HL-60 (cell line): Measurements from ENCODE around the gene S100B.

Source experiments
- GABPA ChIP-seq: IDR thresholded peaks from 2 replicates; pipeline ENCODE4 v1.6.1; 2012; ENCODE audit warnings: low read depth
- POLR2AphosphoS5 ChIP-seq: IDR thresholded peaks from 2 replicates; pipeline ENCODE4 v1.6.1; 2012; ENCODE audit warnings: low read depth
- TF ChIP-seq, protein P1 (sequence below): IDR thresholded peaks from one replicate; pipeline ENCODE4 v1.5.1; 2011; ENCODE audit warnings: low read length, control low read depth, inconsistent platforms; ENCODE audit not compliant: insufficient read depth
- TF ChIP-seq, protein P2 (sequence below): IDR thresholded peaks from 2 replicates; pipeline ENCODE4 v1.6.1; 2012; ENCODE audit warnings: low read depth; ENCODE audit not compliant: insufficient replicate concordance

- TF ChIP-seq, protein P1, sequence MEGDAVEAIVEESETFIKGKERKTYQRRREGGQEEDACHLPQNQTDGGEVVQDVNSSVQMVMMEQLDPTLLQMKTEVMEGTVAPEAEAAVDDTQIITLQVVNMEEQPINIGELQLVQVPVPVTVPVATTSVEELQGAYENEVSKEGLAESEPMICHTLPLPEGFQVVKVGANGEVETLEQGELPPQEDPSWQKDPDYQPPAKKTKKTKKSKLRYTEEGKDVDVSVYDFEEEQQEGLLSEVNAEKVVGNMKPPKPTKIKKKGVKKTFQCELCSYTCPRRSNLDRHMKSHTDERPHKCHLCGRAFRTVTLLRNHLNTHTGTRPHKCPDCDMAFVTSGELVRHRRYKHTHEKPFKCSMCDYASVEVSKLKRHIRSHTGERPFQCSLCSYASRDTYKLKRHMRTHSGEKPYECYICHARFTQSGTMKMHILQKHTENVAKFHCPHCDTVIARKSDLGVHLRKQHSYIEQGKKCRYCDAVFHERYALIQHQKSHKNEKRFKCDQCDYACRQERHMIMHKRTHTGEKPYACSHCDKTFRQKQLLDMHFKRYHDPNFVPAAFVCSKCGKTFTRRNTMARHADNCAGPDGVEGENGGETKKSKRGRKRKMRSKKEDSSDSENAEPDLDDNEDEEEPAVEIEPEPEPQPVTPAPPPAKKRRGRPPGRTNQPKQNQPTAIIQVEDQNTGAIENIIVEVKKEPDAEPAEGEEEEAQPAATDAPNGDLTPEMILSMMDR, result no peak
- TF ChIP-seq, protein P2, sequence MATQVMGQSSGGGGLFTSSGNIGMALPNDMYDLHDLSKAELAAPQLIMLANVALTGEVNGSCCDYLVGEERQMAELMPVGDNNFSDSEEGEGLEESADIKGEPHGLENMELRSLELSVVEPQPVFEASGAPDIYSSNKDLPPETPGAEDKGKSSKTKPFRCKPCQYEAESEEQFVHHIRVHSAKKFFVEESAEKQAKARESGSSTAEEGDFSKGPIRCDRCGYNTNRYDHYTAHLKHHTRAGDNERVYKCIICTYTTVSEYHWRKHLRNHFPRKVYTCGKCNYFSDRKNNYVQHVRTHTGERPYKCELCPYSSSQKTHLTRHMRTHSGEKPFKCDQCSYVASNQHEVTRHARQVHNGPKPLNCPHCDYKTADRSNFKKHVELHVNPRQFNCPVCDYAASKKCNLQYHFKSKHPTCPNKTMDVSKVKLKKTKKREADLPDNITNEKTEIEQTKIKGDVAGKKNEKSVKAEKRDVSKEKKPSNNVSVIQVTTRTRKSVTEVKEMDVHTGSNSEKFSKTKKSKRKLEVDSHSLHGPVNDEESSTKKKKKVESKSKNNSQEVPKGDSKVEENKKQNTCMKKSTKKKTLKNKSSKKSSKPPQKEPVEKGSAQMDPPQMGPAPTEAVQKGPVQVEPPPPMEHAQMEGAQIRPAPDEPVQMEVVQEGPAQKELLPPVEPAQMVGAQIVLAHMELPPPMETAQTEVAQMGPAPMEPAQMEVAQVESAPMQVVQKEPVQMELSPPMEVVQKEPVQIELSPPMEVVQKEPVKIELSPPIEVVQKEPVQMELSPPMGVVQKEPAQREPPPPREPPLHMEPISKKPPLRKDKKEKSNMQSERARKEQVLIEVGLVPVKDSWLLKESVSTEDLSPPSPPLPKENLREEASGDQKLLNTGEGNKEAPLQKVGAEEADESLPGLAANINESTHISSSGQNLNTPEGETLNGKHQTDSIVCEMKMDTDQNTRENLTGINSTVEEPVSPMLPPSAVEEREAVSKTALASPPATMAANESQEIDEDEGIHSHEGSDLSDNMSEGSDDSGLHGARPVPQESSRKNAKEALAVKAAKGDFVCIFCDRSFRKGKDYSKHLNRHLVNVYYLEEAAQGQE, result no peak
- no peak for TF ChIP-seq POLR2AphosphoS5
- TF ChIP-seq GABPA, result no peak
Observed at GRCh38 chr21:46597896-46598343, 7.0 kb downstream of the S100B start.
